Lower leg skin (tissue), 3 donors: ENCODE data around the gene SMAD4.
"Not testable (repeated sequence)": the region's sequence is repeated elsewhere in the genome, so short reads cannot be mapped to it uniquely, and the experiment has no call there.

Experiments used
- POLR2A ChIP-seq, 2 donors: fragments of 450-650 bp; IDR thresholded peaks; one replicate each; pipeline ENCODE4 v1.6.1; 2016 to 2017; ENCODE audit warnings: antibody characterized with exemption in 2 of 2, mild to moderate bottlenecking in 1 of 2, moderate library complexity in 1 of 2
- TF ChIP-seq, protein P1 (sequence below), 3 donors: fragments of 450-650 bp; IDR thresholded peaks; one replicate each; pipeline ENCODE4 v1.5.1; 2016; ENCODE audit warnings: antibody characterized with exemption in 3 of 3, mild to moderate bottlenecking in 3 of 3, moderate library complexity in 2 of 3

- TF ChIP-seq, protein P1, sequence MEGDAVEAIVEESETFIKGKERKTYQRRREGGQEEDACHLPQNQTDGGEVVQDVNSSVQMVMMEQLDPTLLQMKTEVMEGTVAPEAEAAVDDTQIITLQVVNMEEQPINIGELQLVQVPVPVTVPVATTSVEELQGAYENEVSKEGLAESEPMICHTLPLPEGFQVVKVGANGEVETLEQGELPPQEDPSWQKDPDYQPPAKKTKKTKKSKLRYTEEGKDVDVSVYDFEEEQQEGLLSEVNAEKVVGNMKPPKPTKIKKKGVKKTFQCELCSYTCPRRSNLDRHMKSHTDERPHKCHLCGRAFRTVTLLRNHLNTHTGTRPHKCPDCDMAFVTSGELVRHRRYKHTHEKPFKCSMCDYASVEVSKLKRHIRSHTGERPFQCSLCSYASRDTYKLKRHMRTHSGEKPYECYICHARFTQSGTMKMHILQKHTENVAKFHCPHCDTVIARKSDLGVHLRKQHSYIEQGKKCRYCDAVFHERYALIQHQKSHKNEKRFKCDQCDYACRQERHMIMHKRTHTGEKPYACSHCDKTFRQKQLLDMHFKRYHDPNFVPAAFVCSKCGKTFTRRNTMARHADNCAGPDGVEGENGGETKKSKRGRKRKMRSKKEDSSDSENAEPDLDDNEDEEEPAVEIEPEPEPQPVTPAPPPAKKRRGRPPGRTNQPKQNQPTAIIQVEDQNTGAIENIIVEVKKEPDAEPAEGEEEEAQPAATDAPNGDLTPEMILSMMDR (IDR thresholded peaks at IDR 0.05): not testable (repeated sequence)
- TF ChIP-seq POLR2A (IDR thresholded peaks at IDR 0.05): not testable (repeated sequence)
Measured at GRCh38 chr18:51111633-51112355, 81.8 kb downstream of the SMAD4 start.
